OCI-LY3 (cell line): ENCODE data around the gene IFNE.
"Not testable (repeated sequence)": the region's sequence is repeated elsewhere in the genome, so short reads cannot be mapped to it uniquely, and the experiment has no call there.

Experiments used
- EZH2phosphoT487 ChIP-seq: fragments of 200-600 bp; shearing (Covaris generic); IDR thresholded peaks from 2 replicates; pipeline ENCODE4 v1.6.1; 2018; ENCODE audit warnings: antibody characterized with exemption, mixed run types, low read depth
- TF ChIP-seq, protein P1 (sequence below): fragments of 200-600, 300-600 bp; sonication (generic); IDR thresholded peaks from 2 replicates; pipeline ENCODE4 v1.5.1; 2014; ENCODE audit warnings: antibody characterized with exemption, low read length, low read depth

DNA sequence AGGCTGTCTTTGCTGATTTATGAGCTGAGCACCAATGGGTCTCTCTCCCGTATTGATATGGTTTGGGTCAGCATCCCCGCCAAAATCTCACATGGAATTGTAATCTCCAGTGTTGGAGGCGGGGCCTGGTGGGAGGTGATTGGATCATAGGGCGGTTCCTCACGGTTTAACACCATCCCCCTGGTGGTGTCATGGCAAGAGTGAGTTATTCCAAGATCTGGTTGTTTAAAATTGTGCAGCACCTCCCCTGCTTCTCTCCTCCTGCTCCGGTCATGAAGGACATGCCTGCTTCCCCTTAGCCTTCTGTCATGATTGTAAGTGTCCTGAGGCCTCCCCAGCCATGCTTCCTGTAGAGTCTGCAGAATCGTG, 47.1 kb downstream of the IFNE start:
- TF ChIP-seq, protein P1, sequence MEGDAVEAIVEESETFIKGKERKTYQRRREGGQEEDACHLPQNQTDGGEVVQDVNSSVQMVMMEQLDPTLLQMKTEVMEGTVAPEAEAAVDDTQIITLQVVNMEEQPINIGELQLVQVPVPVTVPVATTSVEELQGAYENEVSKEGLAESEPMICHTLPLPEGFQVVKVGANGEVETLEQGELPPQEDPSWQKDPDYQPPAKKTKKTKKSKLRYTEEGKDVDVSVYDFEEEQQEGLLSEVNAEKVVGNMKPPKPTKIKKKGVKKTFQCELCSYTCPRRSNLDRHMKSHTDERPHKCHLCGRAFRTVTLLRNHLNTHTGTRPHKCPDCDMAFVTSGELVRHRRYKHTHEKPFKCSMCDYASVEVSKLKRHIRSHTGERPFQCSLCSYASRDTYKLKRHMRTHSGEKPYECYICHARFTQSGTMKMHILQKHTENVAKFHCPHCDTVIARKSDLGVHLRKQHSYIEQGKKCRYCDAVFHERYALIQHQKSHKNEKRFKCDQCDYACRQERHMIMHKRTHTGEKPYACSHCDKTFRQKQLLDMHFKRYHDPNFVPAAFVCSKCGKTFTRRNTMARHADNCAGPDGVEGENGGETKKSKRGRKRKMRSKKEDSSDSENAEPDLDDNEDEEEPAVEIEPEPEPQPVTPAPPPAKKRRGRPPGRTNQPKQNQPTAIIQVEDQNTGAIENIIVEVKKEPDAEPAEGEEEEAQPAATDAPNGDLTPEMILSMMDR = not testable (repeated sequence)
- not testable (repeated sequence) for TF ChIP-seq EZH2phosphoT487
